H9 (cell line): ENCODE data around the gene FBXL7. TPM values are rescaled to one million over a fixed set of nuclear protein-coding genes. Genes with fewer than 3 reads are reported as not detected.

ENCODE experiments used
- DNase-seq: peaks from one replicate; pipeline ENCODE4 v3.0.0-alpha.2; 2017
- H2AFZ ChIP-seq: one replicate; pipeline ENCODE4 v1.6.1; 2013; ENCODE audit warnings: mild to moderate bottlenecking, low read length, control low read depth, moderate library complexity
- H2AK5ac ChIP-seq: 2 replicates; pipeline ENCODE4 v1.6.1; 2013; ENCODE audit warnings: low read length, control low read depth, mixed read lengths; ENCODE audit not compliant: insufficient read length
- H2BK120ac ChIP-seq: one replicate; pipeline ENCODE4 v1.6.1; 2013; ENCODE audit warnings: low read depth, mild to moderate bottlenecking, low read length, control low read depth, inconsistent platforms; ENCODE audit not compliant: poor library complexity, severe bottlenecking
- H2BK12ac ChIP-seq: 2 replicates; pipeline ENCODE4 v1.6.1; 2013; ENCODE audit warnings: low read length, control low read depth, mixed read lengths, low read depth; ENCODE audit not compliant: insufficient read length
- H2BK15ac ChIP-seq: 2 replicates; pipeline ENCODE4 v1.6.1; 2013; ENCODE audit warnings: low read depth, low read length, control low read depth
- H2BK20ac ChIP-seq: one replicate; pipeline ENCODE4 v1.6.1; 2013; ENCODE audit warnings: low read depth, mild to moderate bottlenecking, low read length, control low read depth, inconsistent platforms; ENCODE audit not compliant: poor library complexity, severe bottlenecking
- H2BK5ac ChIP-seq: 2 replicates; pipeline ENCODE4 v1.6.1; 2013; ENCODE audit warnings: low read length, control low read depth, mixed read lengths; ENCODE audit not compliant: insufficient read length
- H3K14ac ChIP-seq: 2 replicates; pipeline ENCODE4 v1.6.1; 2013; ENCODE audit warnings: low read length, control low read depth; ENCODE audit not compliant: insufficient read depth
- H3K18ac ChIP-seq: 2 replicates; pipeline ENCODE4 v1.6.1; 2013; ENCODE audit warnings: low read depth, mild to moderate bottlenecking, mixed read lengths, low read length, control low read depth; ENCODE audit not compliant: insufficient read length
- H3K23ac ChIP-seq: 2 replicates; pipeline ENCODE4 v1.6.1; 2013; ENCODE audit warnings: low read length, control low read depth, mixed read lengths, low read depth; ENCODE audit not compliant: insufficient read length
- H3K23me2 ChIP-seq: 2 replicates; pipeline ENCODE4 v1.6.1; 2013; ENCODE audit warnings: low read depth, mild to moderate bottlenecking, mixed read lengths, low read length, control low read depth; ENCODE audit not compliant: insufficient read length, poor library complexity, severe bottlenecking
- H3K27ac ChIP-seq: 2 replicates; pipeline ENCODE4 v1.5.1; 2013; ENCODE audit warnings: low read length, control low read depth, mixed read lengths, low read depth; ENCODE audit not compliant: insufficient read length
- H3K27me3 ChIP-seq: 2 replicates; pipeline ENCODE4 v1.6.1; 2013; ENCODE audit warnings: low read length, control low read depth, inconsistent platforms; ENCODE audit not compliant: insufficient read depth
- H3K4ac ChIP-seq: 2 replicates; pipeline ENCODE4 v1.6.1; 2013; ENCODE audit warnings: low read depth, mild to moderate bottlenecking, control low read depth, inconsistent platforms, low read length, moderate library complexity
- H3K4me1 ChIP-seq: 2 replicates; pipeline ENCODE4 v1.6.1; 2013; ENCODE audit warnings: low read length, control low read depth, inconsistent platforms; ENCODE audit not compliant: insufficient read depth
- H3K4me2 ChIP-seq: 2 replicates; pipeline ENCODE4 v1.6.1; 2013; ENCODE audit warnings: low read length, control low read depth, mixed read lengths; ENCODE audit not compliant: insufficient read length, insufficient read depth
- H3K56ac ChIP-seq: 2 replicates; pipeline ENCODE4 v1.6.1; 2013; ENCODE audit warnings: low read depth, mild to moderate bottlenecking, mixed read lengths, low read length, control low read depth; ENCODE audit not compliant: insufficient read length
- H3K79me1 ChIP-seq: 2 replicates; pipeline ENCODE4 v1.6.1; 2013; ENCODE audit warnings: low read depth, mild to moderate bottlenecking, moderate library complexity, low read length, control low read depth, inconsistent platforms; ENCODE audit not compliant: insufficient read depth, poor library complexity, severe bottlenecking
- H3K79me2 ChIP-seq: 2 replicates; pipeline ENCODE4 v1.6.1; 2013; ENCODE audit warnings: low read length, control low read depth, inconsistent platforms; ENCODE audit not compliant: insufficient read depth
- H3K9ac ChIP-seq: 2 replicates; pipeline ENCODE4 v1.6.1; 2013; ENCODE audit warnings: low read length, control low read depth, mixed read lengths; ENCODE audit not compliant: insufficient read length; ENCODE audit errors: extremely low read depth
- H3K9me3 ChIP-seq: one replicate; pipeline ENCODE4 v1.6.1; 2013; ENCODE audit warnings: low read depth, low read length, inconsistent platforms; ENCODE audit not compliant: control insufficient read depth
- H3T11ph ChIP-seq: one replicate; pipeline ENCODE4 v1.6.1; 2013; ENCODE audit warnings: mild to moderate bottlenecking, low read length, control low read depth, inconsistent platforms
- H4K20me1 ChIP-seq: one replicate; pipeline ENCODE4 v1.6.1; 2013; ENCODE audit not compliant: control insufficient read depth, insufficient read length, insufficient read depth
- H4K5ac ChIP-seq: 2 replicates; pipeline ENCODE4 v1.6.1; 2013; ENCODE audit warnings: low read depth, mild to moderate bottlenecking, mixed read lengths, low read length, control low read depth; ENCODE audit not compliant: insufficient read length
- H4K8ac ChIP-seq: replicated peaks from 2 replicates; pipeline ENCODE4 v1.6.1; 2013; ENCODE audit warnings: low read length, control low read depth, mixed read lengths, low read depth; ENCODE audit not compliant: insufficient read length
- H4K91ac ChIP-seq: 2 replicates; pipeline ENCODE4 v1.6.1; 2013; ENCODE audit warnings: low read depth, mild to moderate bottlenecking, moderate library complexity, mixed read lengths, low read length, control low read depth; ENCODE audit not compliant: insufficient read length
- H3K27ac Mint-ChIP-seq, 3 experiments: 2 replicates in 2 of 3; 3 replicates in 1 of 3; pipeline ENCODE4 v1.8.0; 2020 to 2021; ENCODE audit warnings: mixed read lengths in 3 of 3, mild to moderate bottlenecking in 1 of 3, moderate library complexity in 1 of 3
- H3K27me3 Mint-ChIP-seq: 2 replicates; pipeline ENCODE4 v1.8.0; 2021; ENCODE audit warnings: low read depth, mild to moderate bottlenecking, moderate library complexity, mixed read lengths
- H3K36me3 Mint-ChIP-seq, 3 experiments: 2 replicates in 2 of 3; 3 replicates in 1 of 3; pipeline ENCODE4 v1.8.0; 2020 to 2021; ENCODE audit warnings: low read depth in 3 of 3, mixed read lengths in 3 of 3; ENCODE audit not compliant: insufficient read depth in 1 of 3
- H3K4me1 Mint-ChIP-seq, 2 experiments: 2 replicates each; pipeline ENCODE4 v1.8.0; 2020; ENCODE audit warnings: mixed read lengths in 2 of 2
- H3K4me3 Mint-ChIP-seq, 2 experiments: 2 replicates in 1 of 2; 3 replicates in 1 of 2; pipeline ENCODE4 v1.8.0; 2020 to 2021; ENCODE audit warnings: mild to moderate bottlenecking in 2 of 2, mixed read lengths in 2 of 2, moderate library complexity in 1 of 2
- H3K9me3 Mint-ChIP-seq, 2 experiments: 2 replicates in 1 of 2; 3 replicates in 1 of 2; pipeline ENCODE4 v1.8.0; 2020; ENCODE audit warnings: mild to moderate bottlenecking in 2 of 2, mixed read lengths in 2 of 2, moderate library complexity in 1 of 2
- WGBS: extraction: QIAGEN DNeasy Blood & Tissue Kit; methylation state at CpG from one replicate; pipeline ENCODE4 v1.1.7; 2013; ENCODE audit warnings: missing lambda C conversion rate, low lambda C conversion rate, mixed read lengths; ENCODE audit not compliant: insufficient read length; ENCODE audit errors: extremely low coverage; 5-methylcytosine and 5-hydroxymethylcytosine counted together
- total RNA-seq: library from RNA; stranded (reverse); gene quantifications from 2 replicates; pipeline ENCODE4 v1.2.1, GENCODE V29; 2021
- TF ChIP-seq, protein P1 (sequence below): fragments of 200-600 bp; sonication (generic); conservative IDR thresholded peaks from 3 replicates; pipeline ENCODE4 v1.8.0; 2021; ENCODE audit warnings: antibody characterized with exemption, mild to moderate bottlenecking

The FBXL7 gene
- total RNA-seq, 1 experiment from 2014 or later: 14.6 TPM

DNA sequence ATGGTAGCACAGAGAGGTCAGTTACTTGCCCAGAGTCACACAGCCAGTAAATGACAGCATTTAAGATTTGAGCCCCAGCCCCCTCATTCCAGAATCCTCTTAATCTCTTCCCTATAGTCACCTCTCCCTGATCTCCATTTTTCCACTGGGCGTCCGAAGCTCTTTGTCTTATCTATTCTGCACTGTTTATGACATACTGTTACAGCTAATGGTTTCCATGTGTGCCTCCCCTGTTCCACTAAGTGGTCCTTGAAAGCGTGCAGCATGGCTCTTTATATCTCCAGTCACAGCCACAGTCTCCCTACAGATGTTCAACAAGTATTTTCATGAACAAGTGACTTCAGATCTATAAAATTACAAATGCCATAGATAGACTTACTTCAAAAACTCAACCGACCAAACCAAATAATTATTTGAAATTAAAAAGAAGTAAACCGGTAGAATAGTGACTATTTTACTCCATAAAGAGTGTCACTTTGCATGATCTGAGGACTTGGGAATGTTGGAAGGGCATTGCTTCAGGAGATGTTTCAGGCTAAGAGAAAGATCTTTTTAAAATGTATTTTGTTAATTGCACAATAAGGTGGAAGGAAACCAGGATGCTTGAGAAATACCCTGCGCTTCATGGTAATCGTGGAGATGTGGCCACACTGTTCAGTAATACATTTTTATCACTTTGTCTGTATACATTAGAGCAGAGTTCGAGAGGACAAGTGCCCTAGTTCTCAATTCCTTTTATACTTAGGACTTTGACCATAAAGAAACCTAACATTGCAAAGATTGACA, 237.2 kb downstream of the FBXL7 start:
- Histone ChIP-seq H3K18ac (no peak overlapping the region), H3K56ac (no peak overlapping the region), H2BK12ac (no peak overlapping the region), H2BK5ac (no peak overlapping the region), H2AK5ac (no peak overlapping the region), H3K4me1 (no peaks in the 10 kb centered on the region), H3K27ac (no peak overlapping the region), H3K4ac (no peak overlapping the region), H2BK15ac (no peak overlapping the region), H3K79me1 (no peaks in the 10 kb centered on the region), H3K9ac (no peak overlapping the region), H3K9me3 (no peaks in the 10 kb centered on the region), H3K27me3 (no peaks in the 10 kb centered on the region), H2AFZ (no peak overlapping the region), H2BK120ac (no peak overlapping the region), H2BK20ac (no peak overlapping the region), H4K20me1 (no peaks in the 10 kb centered on the region), H4K91ac (no peak overlapping the region), H4K8ac (no peak overlapping the region), H3K4me2 (no peak overlapping the region), H4K5ac (no peak overlapping the region), H3T11ph (no peak overlapping the region), H3K79me2 (no peaks in the 10 kb centered on the region), H3K14ac (no peak overlapping the region), H3K23me2 (no peaks in the 10 kb centered on the region), H3K23ac (no peak overlapping the region)
- H3K4me1 Mint-ChIP-seq: no peaks in the 10 kb centered on the region
- TF ChIP-seq, protein P1, sequence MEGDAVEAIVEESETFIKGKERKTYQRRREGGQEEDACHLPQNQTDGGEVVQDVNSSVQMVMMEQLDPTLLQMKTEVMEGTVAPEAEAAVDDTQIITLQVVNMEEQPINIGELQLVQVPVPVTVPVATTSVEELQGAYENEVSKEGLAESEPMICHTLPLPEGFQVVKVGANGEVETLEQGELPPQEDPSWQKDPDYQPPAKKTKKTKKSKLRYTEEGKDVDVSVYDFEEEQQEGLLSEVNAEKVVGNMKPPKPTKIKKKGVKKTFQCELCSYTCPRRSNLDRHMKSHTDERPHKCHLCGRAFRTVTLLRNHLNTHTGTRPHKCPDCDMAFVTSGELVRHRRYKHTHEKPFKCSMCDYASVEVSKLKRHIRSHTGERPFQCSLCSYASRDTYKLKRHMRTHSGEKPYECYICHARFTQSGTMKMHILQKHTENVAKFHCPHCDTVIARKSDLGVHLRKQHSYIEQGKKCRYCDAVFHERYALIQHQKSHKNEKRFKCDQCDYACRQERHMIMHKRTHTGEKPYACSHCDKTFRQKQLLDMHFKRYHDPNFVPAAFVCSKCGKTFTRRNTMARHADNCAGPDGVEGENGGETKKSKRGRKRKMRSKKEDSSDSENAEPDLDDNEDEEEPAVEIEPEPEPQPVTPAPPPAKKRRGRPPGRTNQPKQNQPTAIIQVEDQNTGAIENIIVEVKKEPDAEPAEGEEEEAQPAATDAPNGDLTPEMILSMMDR: no peak
- H3K27ac Mint-ChIP-seq: no peak overlapping the region
- DNase-seq: no peak
- H3K36me3 Mint-ChIP-seq: no peaks in the 10 kb centered on the region
- H3K9me3 Mint-ChIP-seq: peaks cover 1 to 4% of the 10 kb centered on the region in 2 experiments; a peak in 2 of 5 replicates
- no peak overlapping the region for H3K4me3 Mint-ChIP-seq
- no CpG with 5 or more reads among the region's 8 CpGs for WGBS
- H3K27me3 Mint-ChIP-seq: no peaks in the 10 kb centered on the region
